SJCRH30 (cell line): ENCODE measurements around the gene ANXA2. TPM values are rescaled to one million over a fixed set of nuclear protein-coding genes. Genes with fewer than 3 reads are reported as not detected.
"Not testable (repeated sequence)": the region's sequence is repeated elsewhere in the genome, so short reads cannot be mapped to it uniquely, and the experiment has no call there.

Experiments used
- DNase-seq, 2 experiments: peaks; one replicate each; pipeline ENCODE4 v3.0.0-alpha.2; 2015 to 2020
- H3K27ac ChIP-seq: fragments of 250-450 bp; sonication (Bioruptor Pico); 2 replicates; pipeline ENCODE4 v1.5.1; 2020; ENCODE audit warnings: mild to moderate bottlenecking, moderate library complexity
- H3K27me3 ChIP-seq: fragments of 250-450 bp; sonication (Bioruptor Pico); 2 replicates; pipeline ENCODE4 v1.5.1; 2020; ENCODE audit warnings: mild to moderate bottlenecking, moderate library complexity
- H3K36me3 ChIP-seq: fragments of 250-450 bp; sonication (Bioruptor Pico); 2 replicates; pipeline ENCODE4 v1.5.1; 2020; ENCODE audit warnings: mild to moderate bottlenecking, moderate library complexity
- H3K4me1 ChIP-seq: fragments of 250-450 bp; sonication (Bioruptor Pico); 2 replicates; pipeline ENCODE4 v1.5.1; 2020; ENCODE audit warnings: mild to moderate bottlenecking, moderate library complexity
- H3K4me3 ChIP-seq: fragments of 250-450 bp; sonication (Bioruptor Pico); 2 replicates; pipeline ENCODE4 v1.5.1; 2020; ENCODE audit warnings: mild to moderate bottlenecking, moderate library complexity
- H3K9me3 ChIP-seq: fragments of 250-450 bp; sonication (Bioruptor Pico); replicated peaks from 2 replicates; pipeline ENCODE4 v1.5.1; 2020; ENCODE audit warnings: mild to moderate bottlenecking, moderate library complexity
- total RNA-seq: library from RNA; depleted of rRNA; stranded (reverse); fragments of >200 nt; shearing (Covaris generic); gene quantifications from 2 replicates; pipeline ENCODE4 v1.2.3, GENCODE V29; 2014

ANXA2 gene
- total RNA-seq, 1 experiment from 2014 or later = 243 TPM

DNA sequence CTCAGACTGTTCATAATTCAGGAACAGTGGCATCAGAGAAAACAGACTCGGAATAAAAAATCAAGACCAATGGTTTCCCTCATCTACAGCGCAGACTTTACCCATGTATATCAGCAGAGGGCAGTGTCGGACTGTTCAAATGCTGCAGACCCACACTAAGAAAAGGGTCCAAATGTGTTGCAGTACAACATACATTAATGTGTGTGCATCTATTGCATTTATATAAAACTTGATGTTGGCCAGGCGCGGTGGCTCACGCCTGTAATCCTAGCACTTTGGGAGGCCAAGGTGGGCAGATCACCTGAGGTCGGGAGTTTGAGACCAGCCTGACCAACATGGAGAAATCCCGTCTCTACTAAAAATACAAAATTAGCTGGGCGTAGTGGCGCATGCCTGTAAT is 38.0 kb downstream of the ANXA2 start:
- not testable (repeated sequence) for H3K27me3 ChIP-seq, H3K27ac ChIP-seq, H3K9me3 ChIP-seq
- Histone ChIP-seq H3K4me1 (peaks cover 20% of the 10 kb centered on the region), H3K4me3 (peak overlapping the region; percentile 38), H3K36me3 (peaks cover 56% of the 10 kb centered on the region)
- peak; percentile 50 to 82 for DNase-seq

DNA sequence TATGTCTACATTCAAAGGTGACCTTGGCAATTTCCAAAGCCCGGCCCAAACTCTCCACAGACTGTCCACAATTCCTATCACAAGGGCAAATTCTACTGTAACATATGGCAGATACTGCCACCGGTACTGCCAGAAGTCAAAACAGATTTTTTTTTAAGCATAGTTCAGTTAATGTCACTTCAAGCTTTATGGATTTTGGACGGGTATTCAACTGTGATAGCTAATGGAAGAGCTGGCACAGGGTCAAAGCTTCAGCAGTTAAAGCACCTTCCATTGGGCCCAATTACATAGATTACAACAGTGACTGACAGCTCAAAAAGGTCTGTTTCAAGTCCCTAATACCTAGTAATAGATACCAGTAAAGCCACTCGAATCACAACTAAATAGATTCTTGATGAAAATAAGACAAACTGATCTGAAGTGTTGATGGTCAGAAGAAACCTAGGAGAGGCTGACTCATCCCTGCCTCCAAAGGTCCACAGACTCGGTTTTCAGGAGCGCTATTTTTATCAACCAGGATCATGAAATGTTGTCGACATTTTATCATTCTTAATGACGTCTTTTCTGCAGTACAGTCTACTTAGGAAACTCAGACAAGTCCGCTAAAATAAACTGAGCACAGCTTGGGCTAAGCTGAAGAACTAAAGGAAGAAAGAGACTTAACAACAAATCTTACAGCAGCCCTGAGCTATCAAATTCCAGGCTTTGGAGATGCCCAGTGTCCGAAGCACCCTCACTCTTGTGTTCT is 38.7 kb downstream of the ANXA2 start:
- Histone ChIP-seq H3K27me3 (no peaks in the 10 kb centered on the region), H3K9me3 (no peaks in the 10 kb centered on the region), H3K36me3 (peaks cover 56% of the 10 kb centered on the region), H3K4me1 (peaks cover 20% of the 10 kb centered on the region), H3K4me3 (peak overlapping the region; percentile 38), H3K27ac (no peak overlapping the region)
- no peak for DNase-seq

DNA sequence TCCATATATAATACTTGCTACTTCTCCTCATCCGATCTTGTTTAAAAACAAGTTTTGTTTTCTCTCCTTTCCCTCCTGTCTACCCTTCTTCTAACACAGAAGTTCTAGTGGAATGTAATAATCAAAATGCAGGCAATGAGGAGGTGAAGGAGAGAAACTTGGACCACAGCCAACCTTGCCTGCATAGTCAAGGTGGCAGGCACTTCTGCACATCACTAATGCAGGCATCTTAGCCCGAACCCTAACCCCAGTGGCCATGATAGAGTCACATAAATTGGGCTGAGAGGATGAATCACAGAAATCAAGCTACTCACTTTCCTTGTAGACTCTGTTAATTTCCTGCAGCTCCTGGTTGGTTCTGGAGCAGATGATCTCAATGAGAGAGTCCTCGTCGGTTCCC is 41.0 kb downstream of the ANXA2 start:
- Histone ChIP-seq H3K36me3 (peaks cover 68% of the 10 kb centered on the region), H3K4me3 (no peak overlapping the region), H3K9me3 (no peaks in the 10 kb centered on the region), H3K27me3 (no peaks in the 10 kb centered on the region), H3K27ac (no peak overlapping the region), H3K4me1 (peaks cover 11% of the 10 kb centered on the region)
- no peak for DNase-seq

DNA sequence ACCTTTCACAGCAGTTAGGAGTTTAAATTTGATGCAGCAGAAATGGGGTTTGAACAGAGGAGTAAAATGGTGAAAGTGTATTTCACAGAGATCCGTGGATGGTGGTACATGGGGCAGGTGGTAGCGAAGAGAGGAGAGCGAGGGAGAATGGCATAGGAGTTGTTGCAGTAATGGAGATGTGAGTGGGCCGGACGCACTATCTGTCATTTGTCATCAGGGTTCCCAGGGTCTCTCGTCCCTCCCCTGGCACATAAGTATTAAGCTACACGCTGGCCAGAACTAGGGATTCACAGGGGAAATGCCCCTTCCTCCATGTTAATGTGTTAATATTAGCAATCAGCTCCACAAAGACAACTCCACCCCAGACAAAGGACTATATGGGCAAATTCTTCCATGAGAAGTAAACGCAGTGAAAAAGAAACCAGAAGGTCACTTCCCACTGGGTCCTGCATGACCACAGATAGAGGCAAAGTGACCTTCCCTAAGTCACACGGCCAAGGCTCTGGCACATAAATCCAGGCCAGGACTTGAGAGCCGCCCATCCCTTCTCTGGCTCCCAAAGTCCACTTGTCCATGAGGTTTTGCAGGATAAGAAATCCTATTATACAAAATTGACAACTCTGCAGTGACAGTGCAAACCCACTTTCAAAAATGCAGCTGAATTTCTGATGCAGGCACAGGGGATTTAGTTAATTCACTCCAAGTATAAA is 42.5 kb downstream of the ANXA2 start:
- H3K36me3 ChIP-seq = peaks cover 63% of the 10 kb centered on the region
- no peak for DNase-seq
- no peaks in the 10 kb centered on the region for H3K27me3 ChIP-seq
- H3K9me3 ChIP-seq = no peaks in the 10 kb centered on the region
- peaks cover 21% of the 10 kb centered on the region for H3K4me1 ChIP-seq
- H3K27ac ChIP-seq = no peak overlapping the region
- H3K4me3 ChIP-seq = no peak overlapping the region

DNA sequence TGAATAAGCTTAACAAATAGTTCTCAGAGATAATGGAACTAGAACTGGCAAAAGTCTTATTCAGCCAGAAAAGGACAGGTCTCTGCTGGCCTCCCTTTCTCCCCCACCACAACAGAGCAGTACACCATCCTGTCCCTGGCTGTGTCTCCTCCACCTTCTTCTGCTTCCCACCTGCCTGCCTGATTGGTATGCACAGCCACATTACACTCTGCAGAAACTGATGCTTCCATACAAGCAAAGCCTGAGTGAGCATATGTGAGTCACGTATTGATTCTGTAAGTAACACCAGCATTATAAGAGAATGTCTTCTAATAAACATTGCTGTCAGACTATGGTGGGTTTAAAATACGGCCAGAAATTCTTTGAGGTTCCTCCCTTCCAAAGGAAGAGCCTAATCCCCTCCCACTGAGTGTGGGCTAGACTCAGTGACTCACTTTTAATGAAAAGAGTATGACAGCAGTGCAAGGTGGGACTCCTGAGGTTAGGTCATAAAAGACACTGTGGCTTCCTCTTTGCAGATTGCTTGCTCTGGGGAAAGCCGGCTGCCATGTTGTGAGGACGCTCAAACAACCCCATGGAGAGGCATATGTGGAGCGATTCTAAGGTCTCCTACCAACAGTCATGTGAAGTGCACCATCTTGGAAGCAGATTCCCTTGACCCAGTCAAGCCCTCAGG is 44.4 kb downstream of the ANXA2 start:
- H3K4me1 ChIP-seq = peaks cover 23% of the 10 kb centered on the region
- no peak overlapping the region for H3K4me3 ChIP-seq
- no peak for DNase-seq
- H3K27me3 ChIP-seq = no peaks in the 10 kb centered on the region
- H3K9me3 ChIP-seq = no peaks in the 10 kb centered on the region
- peaks cover 55% of the 10 kb centered on the region for H3K36me3 ChIP-seq
- H3K27ac ChIP-seq = no peak overlapping the region

DNA sequence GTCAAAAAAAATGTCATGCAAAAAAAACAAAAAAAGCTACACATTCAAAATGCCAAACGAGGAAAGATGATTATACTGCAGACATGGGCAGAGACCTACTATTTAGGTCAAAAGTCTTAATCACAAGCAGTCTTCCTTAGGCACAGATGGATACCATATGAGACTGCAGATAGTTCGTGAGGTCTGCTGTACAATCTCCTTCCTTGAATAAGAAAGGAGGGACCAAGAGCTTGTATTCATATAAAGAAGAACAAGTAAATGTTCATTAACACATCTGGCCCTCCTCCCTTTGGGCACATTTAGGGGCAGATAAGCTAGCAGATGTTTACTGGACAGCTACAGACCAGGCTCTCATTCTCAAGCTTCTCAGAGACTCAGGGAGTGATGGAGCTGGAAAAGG is 45.3 kb downstream of the ANXA2 start:
- peaks cover 56% of the 10 kb centered on the region for H3K36me3 ChIP-seq
- H3K27ac ChIP-seq = no peak overlapping the region
- no peak overlapping the region for H3K4me3 ChIP-seq
- DNase-seq = no peak
- H3K9me3 ChIP-seq = no peaks in the 10 kb centered on the region
- peaks cover 23% of the 10 kb centered on the region for H3K4me1 ChIP-seq
- H3K27me3 ChIP-seq = no peaks in the 10 kb centered on the region

DNA sequence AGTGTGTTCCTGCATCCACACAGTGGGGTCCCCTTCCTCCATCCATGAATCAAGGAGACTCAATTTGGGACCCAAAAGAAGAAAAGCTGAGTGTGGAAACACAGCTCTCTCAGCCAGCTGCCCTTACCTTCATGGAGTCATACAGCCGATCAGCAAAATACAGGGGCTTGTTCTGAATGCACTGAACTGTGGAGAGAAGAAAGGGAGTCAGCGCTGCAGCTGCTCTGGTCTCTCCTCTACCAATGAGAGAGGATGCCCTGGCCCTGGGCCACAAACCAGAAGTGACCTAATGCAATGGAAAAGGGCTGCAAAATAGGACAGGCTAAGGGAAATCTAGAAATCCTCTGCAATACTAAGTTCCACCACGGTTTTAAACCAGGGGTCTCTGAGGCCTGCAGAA is 46.7 kb downstream of the ANXA2 start:
- peak; percentile 94 to 96 for DNase-seq
- peak overlapping the region; percentile 80 for H3K27ac ChIP-seq
- peaks cover 52% of the 10 kb centered on the region for H3K36me3 ChIP-seq
- no peaks in the 10 kb centered on the region for H3K27me3 ChIP-seq
- H3K9me3 ChIP-seq = no peaks in the 10 kb centered on the region
- peaks cover 23% of the 10 kb centered on the region for H3K4me1 ChIP-seq
- H3K4me3 ChIP-seq = peak overlapping the region; percentile 15; the same call in 1 of the 2 replicates

DNA sequence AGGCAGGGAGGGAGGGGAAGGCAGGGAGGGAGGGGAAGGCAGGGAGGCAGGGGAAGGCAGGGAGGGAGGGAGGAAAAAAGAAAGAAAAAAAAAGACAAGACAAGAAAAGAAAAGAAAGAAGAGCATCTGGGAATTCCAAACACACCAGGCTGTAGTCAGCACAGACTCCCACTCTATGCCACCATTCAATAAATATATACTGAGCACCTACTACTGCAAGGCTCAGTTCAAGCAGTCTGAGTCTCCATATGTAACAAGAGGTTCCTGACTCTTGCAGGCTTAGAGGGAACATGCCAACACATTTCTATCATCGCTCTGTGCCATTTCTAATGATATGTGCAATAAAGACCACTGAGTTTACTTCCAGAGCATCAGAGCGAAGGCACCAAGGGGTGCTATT is 47.7 kb downstream of the ANXA2 start:
- DNase-seq = peak in 1 of 2 experiments; percentile 43
- Histone ChIP-seq H3K36me3 (peaks cover 49% of the 10 kb centered on the region), H3K9me3 (no peaks in the 10 kb centered on the region), H3K4me1 (peaks cover 23% of the 10 kb centered on the region), H3K27me3 (no peaks in the 10 kb centered on the region), H3K4me3 (peak overlapping the region; percentile 15; the same call in 1 of the 2 replicates), H3K27ac (peak overlapping the region; percentile 80)

DNA sequence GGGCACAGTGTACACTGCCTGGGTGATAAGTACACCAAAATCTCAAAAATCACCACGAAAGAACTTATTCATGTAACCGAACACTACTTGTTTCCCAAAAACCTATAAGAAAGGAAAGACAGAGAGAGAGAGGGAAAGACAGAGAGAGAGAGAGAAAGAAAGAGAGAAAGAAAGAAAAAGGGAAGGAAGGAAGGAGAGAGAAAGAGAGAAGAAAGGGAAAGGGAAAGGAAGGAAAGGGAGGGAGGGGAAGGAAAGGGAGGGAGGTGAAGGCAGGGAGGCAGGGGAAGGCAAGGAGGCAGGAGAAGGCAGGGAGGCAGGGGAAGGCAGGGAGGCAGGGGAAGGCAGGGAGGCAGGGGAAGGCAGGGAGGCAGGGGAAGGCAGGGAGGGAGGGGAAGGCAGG is 48.2 kb downstream of the ANXA2 start:
- no peaks in the 10 kb centered on the region for H3K9me3 ChIP-seq
- no peak overlapping the region for H3K4me3 ChIP-seq
- DNase-seq = no peak
- H3K36me3 ChIP-seq = peaks cover 49% of the 10 kb centered on the region
- peaks cover 23% of the 10 kb centered on the region for H3K4me1 ChIP-seq
- no peaks in the 10 kb centered on the region for H3K27me3 ChIP-seq
- no peak overlapping the region for H3K27ac ChIP-seq

DNA sequence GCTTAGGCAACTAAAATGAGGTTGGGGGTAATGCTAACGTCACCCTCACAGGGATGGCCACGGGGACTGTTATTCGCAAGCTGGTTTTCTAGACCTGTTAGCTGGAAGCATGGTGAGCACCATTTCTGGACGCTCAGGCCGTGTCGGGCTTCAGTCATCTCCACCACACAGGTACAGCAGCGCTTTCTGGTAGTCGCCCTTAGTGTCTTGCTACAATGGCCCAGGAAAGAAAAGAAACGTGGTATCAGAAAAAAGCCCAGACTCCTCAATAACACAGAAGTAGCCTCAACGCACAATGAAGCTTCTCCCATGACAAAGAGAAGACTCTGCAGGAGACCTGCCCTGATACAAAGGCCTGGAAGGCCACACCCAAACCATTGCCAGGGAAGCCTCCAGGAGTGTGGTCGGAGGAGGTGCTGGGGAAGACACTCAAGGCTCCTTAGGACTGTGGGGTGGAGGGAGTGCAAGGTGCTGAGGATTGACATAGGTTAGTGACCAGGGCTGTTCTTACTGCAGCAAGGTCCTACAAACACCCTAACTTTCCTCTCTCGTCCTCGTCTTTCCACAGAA is 50.2 kb downstream of the ANXA2 start:
- Histone ChIP-seq H3K27me3 (no peaks in the 10 kb centered on the region), H3K4me1 (peaks cover 20% of the 10 kb centered on the region), H3K27ac (no peak overlapping the region), H3K4me3 (no peak overlapping the region), H3K9me3 (no peaks in the 10 kb centered on the region), H3K36me3 (peaks cover 32% of the 10 kb centered on the region)
- no peak for DNase-seq

DNA sequence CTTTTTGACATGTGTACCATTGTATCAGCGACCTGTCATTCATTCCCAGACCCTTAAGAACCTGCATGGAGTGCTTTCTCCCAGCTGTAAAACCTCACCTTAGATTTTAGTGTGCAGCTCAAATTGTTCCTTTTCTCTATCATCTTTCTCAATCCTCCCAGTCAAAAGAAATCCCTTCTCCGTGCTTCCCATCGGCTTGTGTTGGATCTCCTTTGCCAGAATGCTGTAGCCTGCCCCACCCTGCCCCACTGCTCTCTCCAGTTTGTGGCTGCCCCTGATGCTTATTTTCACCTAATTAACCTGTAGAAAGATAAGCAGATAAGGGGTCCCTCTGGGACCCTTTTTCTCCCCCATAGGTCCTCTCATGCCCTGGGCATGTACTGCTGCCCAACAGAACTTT is 51.1 kb downstream of the ANXA2 start:
- Histone ChIP-seq H3K4me3 (no peak overlapping the region), H3K27ac (no peak overlapping the region), H3K36me3 (peaks cover 28% of the 10 kb centered on the region), H3K27me3 (no peaks in the 10 kb centered on the region), H3K4me1 (peaks cover 10% of the 10 kb centered on the region), H3K9me3 (no peaks in the 10 kb centered on the region)
- DNase-seq = no peak

DNA sequence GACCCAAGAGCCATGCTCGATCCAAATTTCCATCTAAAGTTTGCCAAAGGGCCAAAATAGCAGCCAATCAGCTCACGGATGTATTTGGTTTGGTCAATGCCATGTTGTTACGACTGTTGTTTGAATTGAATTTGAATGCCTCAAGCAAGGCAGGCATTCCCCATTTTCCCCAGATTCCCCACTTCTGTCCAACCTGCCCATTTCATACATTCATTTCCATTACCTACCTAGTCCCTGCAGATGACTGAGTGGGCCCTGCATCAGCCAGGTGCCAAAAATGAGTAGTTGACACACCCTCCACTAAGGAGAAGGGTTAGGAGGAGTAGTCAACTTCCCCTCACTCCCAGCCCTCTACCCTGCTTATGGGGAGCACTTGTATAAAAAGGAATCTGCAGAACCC is 51.7 kb downstream of the ANXA2 start:
- Histone ChIP-seq H3K4me3 (no peak overlapping the region), H3K4me1 (peaks cover 7% of the 10 kb centered on the region), H3K36me3 (peaks cover 28% of the 10 kb centered on the region), H3K9me3 (no peaks in the 10 kb centered on the region), H3K27me3 (no peaks in the 10 kb centered on the region), H3K27ac (no peak overlapping the region)
- no peak for DNase-seq

DNA sequence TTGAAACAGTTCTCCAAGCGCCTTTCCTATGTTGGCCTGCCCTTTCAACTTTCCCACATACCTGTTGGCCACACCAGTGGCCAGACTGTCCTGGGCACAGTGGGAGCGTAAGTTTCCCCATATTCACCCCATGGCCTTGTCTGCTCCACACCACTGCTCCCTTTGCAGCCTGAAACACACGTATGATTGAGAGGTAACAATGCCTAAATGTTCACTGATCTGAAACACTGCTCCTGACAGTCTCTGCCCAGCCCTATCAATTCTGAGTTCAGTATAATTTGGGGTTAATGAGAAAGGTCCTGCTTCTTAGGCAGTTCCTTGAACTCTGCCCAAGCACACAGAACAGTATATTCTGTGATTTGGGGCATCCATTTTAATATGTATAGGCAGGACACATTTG is 52.2 kb downstream of the ANXA2 start:
- H3K9me3 ChIP-seq = no peaks in the 10 kb centered on the region
- H3K4me1 ChIP-seq = peaks cover 5% of the 10 kb centered on the region
- no peaks in the 10 kb centered on the region for H3K27me3 ChIP-seq
- peaks cover 28% of the 10 kb centered on the region for H3K36me3 ChIP-seq
- H3K4me3 ChIP-seq = no peak overlapping the region
- DNase-seq = no peak
- no peak overlapping the region for H3K27ac ChIP-seq

DNA sequence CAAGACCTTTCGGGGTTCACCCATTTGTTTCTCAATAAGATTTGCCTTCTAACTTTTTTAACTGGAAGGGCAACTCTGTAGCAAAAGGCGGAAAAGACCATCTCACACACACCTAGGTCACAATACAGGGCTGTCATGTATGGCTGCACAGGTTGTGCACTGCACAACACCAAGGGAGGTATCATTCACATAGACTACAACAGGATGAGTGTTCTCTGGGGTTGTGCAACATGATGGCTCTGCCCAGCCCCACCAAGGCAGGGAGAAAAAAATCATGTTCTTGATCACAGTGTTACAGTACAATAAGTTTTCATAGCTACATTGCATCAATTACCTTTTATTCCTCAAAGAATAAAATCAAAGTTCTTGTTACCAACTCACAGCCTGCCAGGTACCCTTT is 52.8 kb downstream of the ANXA2 start:
- peaks cover 28% of the 10 kb centered on the region for H3K36me3 ChIP-seq
- no peaks in the 10 kb centered on the region for H3K27me3 ChIP-seq
- H3K9me3 ChIP-seq = no peaks in the 10 kb centered on the region
- no peaks in the 10 kb centered on the region for H3K4me1 ChIP-seq
- no peak overlapping the region for H3K4me3 ChIP-seq
- no peak overlapping the region for H3K27ac ChIP-seq
- no peak for DNase-seq

DNA sequence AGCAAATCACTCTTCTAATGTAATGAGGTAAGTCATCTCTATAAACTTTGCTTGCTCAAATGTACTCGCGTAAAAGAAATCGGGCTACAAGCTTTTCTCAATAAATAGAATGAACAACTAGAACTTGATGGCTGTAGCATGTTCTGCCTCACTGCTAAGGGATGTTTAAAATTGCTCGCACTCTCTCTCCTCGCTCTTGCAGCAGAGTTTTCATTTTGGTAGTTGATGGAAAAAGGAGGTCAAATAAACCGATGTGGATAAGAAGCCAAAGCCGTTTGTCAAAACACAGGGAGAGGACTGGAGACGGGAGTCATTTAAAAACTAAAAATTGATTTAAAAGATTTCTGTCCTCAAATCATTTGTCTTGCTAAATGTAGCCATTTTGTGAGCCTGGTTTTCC is 53.3 kb downstream of the ANXA2 start:
- Histone ChIP-seq H3K4me3 (no peak overlapping the region), H3K9me3 (no peaks in the 10 kb centered on the region), H3K4me1 (no peaks in the 10 kb centered on the region; the same call in 1 of the 2 replicates), H3K27me3 (no peaks in the 10 kb centered on the region), H3K36me3 (peaks cover 27% of the 10 kb centered on the region), H3K27ac (no peak overlapping the region)
- DNase-seq = no peak
